Vagina (tissue), 2 donors: ENCODE data around the gene PFKL. TPM values are rescaled to one million over a fixed set of nuclear protein-coding genes. Genes with fewer than 3 reads are reported as not detected.

Experiments
- DNase-seq, 2 donors: peaks; one replicate each; pipeline ENCODE4 v3.0.0-alpha.2; 2017; ENCODE audit errors: extremely low spot score in 2 of 2
- H3K27ac ChIP-seq: fragments of 200-600 bp; sonication (generic); one replicate; pipeline ENCODE4 v1.5.1; 2019
- H3K27me3 ChIP-seq: fragments of 200-600 bp; sonication (generic); one replicate; pipeline ENCODE4 v1.5.1; 2019
- H3K36me3 ChIP-seq, 2 donors: fragments of 200-600 bp; sonication (generic); one replicate each; pipeline ENCODE4 v1.5.1; 2017 to 2019
- H3K4me1 ChIP-seq: fragments of 200-600 bp; sonication (generic); one replicate; pipeline ENCODE4 v1.5.1; 2019
- H3K4me3 ChIP-seq, 2 donors: fragments of 200-600 bp; sonication (generic); 1 replicate in 1 of 2; 2 replicates in 1 of 2; pipeline ENCODE4 v1.5.1; 2016 to 2019
- H3K9me3 ChIP-seq: fragments of 200-600 bp; sonication (generic); one replicate; pipeline ENCODE4 v1.5.1; 2019
- POLR2A ChIP-seq, 2 donors: fragments of 450-650 bp; IDR thresholded peaks; one replicate each; pipeline ENCODE4 v1.6.1; 2017; ENCODE audit warnings: antibody characterized with exemption in 2 of 2, mild to moderate bottlenecking in 2 of 2, moderate library complexity in 2 of 2
- POLR2AphosphoS5 ChIP-seq, 2 donors: sonication (generic); formaldehyde crosslinking; IDR thresholded peaks; one replicate each; pipeline ENCODE4 v1.9.0; 2017; ENCODE audit warnings: antibody characterized with exemption in 2 of 2, mild to moderate bottlenecking in 2 of 2, low read depth in 1 of 2; ENCODE audit not compliant: insufficient read depth in 1 of 2
- intact Hi-C: fragments of 100-400 bp; cut with DNase I; formaldehyde crosslinking; loops from one replicate; pipeline ENCODE4 v1.15.1; 2023
- total RNA-seq: library from RNA; depleted of rRNA; stranded (reverse); fragments of >200 nt; gene quantifications from one replicate; pipeline ENCODE4 v1.2.3, GENCODE V29; 2016
- TF ChIP-seq, protein P1 (sequence below), 3 experiments: fragments of 450-650 bp in 2 of 3; fragments of 200-600 bp in 1 of 3; sonication (generic) in 1 of 3; IDR thresholded peaks; one replicate each; pipeline ENCODE4 v1.5.1; 2017 to 2019; ENCODE audit warnings: antibody characterized with exemption in 3 of 3, mild to moderate bottlenecking in 2 of 3, moderate library complexity in 2 of 3

The PFKL gene
- total RNA-seq, 1 donor from 2014 or later: 79.1 TPM

DNA sequence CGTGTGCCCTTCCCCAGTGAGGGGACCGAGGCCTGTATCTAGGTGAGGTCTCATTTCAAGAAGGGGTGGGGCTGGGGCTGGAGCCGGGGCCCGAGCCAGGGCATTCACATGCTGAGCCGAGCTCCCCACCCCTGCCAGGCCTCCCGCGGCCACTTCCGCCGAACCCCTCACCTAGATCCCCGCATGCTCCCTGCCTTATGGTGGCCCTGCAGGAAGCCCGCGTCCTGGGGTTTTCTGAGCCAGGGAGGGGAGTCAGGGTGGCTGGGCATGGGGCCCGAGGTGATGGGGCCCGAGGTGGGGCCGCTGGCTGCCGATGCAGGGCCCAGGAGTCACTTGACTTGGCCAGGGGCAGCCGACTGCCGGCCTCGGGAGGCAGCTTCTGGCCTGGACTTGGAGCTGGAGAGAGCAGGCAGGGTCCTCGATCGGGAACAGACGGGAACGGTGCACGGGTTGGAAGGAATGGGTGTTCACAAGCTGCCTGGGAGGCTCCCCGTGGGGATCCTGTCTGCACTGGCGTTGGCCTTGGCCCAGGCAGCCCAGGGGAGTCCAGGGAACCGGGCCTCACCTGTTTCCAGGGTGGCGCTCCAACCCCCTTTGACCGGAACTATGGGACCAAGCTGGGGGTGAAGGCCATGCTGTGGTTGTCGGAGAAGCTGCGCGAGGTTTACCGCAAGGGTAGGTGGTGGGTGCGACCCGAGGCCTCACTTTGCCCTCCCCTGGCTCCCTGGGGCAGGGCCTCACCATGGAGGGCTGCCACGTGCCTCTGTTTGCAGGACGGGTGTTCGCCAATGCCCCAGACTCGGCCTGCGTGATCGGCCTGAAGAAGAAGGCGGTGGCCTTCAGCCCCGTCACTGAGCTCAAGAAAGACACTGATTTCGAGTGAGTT lies 25.8 kb downstream of the PFKL start:
- DNase-seq: no peak
- Histone ChIP-seq H3K27me3 (no peaks in the 10 kb centered on the region), H3K9me3 (no peaks in the 10 kb centered on the region), H3K4me1 (no peaks in the 10 kb centered on the region), H3K36me3 (peaks cover 0 to 53% of the 10 kb centered on the region in 2 donors), H3K4me3 (no peak overlapping the region), H3K27ac (no peak overlapping the region)
- intact Hi-C loops: no loop called here
- no peak for TF ChIP-seq POLR2A (IDR thresholded peaks at IDR 0.05)
- no peak for TF ChIP-seq POLR2AphosphoS5 (IDR thresholded peaks at IDR 0.05; ENCODE audit: insufficient read depth in 1 of 2, low read depth in 1 of 2)
- TF ChIP-seq, protein P1, sequence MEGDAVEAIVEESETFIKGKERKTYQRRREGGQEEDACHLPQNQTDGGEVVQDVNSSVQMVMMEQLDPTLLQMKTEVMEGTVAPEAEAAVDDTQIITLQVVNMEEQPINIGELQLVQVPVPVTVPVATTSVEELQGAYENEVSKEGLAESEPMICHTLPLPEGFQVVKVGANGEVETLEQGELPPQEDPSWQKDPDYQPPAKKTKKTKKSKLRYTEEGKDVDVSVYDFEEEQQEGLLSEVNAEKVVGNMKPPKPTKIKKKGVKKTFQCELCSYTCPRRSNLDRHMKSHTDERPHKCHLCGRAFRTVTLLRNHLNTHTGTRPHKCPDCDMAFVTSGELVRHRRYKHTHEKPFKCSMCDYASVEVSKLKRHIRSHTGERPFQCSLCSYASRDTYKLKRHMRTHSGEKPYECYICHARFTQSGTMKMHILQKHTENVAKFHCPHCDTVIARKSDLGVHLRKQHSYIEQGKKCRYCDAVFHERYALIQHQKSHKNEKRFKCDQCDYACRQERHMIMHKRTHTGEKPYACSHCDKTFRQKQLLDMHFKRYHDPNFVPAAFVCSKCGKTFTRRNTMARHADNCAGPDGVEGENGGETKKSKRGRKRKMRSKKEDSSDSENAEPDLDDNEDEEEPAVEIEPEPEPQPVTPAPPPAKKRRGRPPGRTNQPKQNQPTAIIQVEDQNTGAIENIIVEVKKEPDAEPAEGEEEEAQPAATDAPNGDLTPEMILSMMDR (IDR thresholded peaks at IDR 0.05): no peak

DNA sequence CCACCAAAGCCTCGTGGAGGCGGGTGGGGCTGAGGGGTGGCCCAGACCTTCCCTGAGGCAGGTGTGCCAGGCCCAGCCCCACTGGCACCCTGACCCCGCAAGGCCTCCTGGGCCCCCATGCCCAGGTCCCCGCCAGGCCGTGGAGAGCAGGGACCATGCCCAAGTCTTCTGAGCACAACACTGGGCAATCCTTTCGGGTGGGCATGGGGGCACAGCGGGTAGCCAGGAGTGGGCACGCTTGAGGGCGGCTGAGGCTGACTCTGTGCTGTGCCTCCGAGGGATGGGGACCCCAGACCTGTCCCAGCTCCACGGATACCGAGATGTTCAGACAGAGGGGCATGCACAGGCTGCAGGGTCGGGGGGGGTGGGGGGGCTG lies 26.4 kb downstream of the PFKL start:
- DNase-seq: no peak
- no peaks in the 10 kb centered on the region for H3K9me3 ChIP-seq
- H3K27ac ChIP-seq: no peak overlapping the region
- H3K4me3 ChIP-seq: no peak overlapping the region
- TF ChIP-seq, protein P1 (IDR thresholded peaks at IDR 0.05): no peak
- TF ChIP-seq POLR2A (IDR thresholded peaks at IDR 0.05) (no peak), POLR2AphosphoS5 (IDR thresholded peaks at IDR 0.05; ENCODE audit: insufficient read depth in 1 of 2, low read depth in 1 of 2) (no peak)
- intact Hi-C loops: no loop called here
- H3K36me3 ChIP-seq: peaks cover 0 to 47% of the 10 kb centered on the region in 2 donors
- no peaks in the 10 kb centered on the region for H3K27me3 ChIP-seq
- no peaks in the 10 kb centered on the region for H3K4me1 ChIP-seq

DNA sequence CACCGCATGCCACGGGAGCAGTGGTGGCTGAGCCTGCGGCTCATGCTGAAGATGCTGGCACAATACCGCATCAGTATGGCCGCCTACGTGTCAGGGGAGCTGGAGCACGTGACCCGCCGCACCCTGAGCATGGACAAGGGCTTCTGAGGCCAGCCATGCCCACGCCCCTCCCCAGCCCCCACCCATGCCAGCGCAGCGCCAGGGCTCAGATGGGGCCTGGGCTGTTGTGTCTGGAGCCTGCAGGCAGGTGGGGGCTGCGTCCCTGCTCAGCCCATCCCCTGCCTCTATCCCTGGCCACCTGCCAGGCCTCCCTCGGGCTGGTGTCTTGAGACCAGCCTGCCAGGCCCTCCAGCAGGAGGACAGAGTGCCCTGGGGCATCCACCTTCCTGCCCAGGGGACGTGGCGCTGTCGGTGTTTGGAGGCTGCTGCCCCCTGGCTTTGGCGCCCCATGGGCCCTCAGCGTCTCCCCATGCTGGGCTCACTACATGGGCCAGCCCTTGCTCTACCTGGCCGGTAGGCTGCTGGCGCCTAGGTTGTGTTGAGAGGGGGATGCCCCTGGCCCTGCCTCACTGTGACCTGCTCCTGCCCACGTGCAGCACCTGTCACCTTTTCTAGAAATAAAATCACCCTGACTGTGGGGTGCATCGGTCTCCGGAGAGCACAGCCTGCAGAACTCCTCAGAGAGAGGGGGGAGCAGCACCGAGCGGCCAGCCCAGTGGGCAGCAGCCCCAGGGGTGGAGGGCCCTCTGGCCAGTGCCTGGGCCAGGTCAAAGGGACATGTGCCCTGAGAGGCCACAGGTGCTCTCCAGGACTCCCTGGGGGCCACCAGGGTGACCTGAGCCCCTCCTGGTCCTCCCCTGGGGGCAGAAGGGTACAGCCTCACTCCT lies 27.1 kb downstream of the PFKL start:
- no peak overlapping the region for H3K4me3 ChIP-seq

DNA sequence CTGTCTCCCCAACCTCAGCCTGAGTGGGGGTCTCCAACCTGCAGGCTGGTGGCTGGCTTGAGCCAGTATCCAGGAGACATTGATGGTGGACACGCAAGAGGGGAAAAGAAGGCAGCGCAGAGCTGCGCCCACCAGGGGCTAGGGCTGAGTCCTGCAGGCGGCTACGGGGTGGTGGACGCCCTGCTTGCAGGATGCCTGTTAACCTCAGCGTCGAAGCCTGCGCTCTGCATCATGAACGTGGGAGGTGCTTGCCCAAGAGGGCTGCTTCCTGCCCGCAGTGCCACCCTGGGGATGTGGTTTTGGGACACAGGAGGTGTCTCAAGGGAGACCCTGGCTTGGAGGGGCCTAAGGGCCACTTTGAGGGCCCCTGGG lies 27.7 kb downstream of the PFKL start:
- Histone ChIP-seq H3K4me1 (no peaks in the 10 kb centered on the region), H3K9me3 (no peaks in the 10 kb centered on the region), H3K27me3 (no peaks in the 10 kb centered on the region), H3K36me3 (peaks cover 0 to 34% of the 10 kb centered on the region in 2 donors), H3K4me3 (no peak overlapping the region), H3K27ac (no peak overlapping the region)
- intact Hi-C loops: no loop called here
- TF ChIP-seq POLR2A (IDR thresholded peaks at IDR 0.05) (no peak), POLR2AphosphoS5 (IDR thresholded peaks at IDR 0.05; ENCODE audit: insufficient read depth in 1 of 2, low read depth in 1 of 2) (no peak)
- TF ChIP-seq, protein P1 (IDR thresholded peaks at IDR 0.05): no peak
- no peak for DNase-seq

More for the DNA sequence above, 27.1 kb downstream of the PFKL start:
- TF ChIP-seq, protein P1 (IDR thresholded peaks at IDR 0.05): no peak
- TF ChIP-seq POLR2A (IDR thresholded peaks at IDR 0.05) (no peak), POLR2AphosphoS5 (IDR thresholded peaks at IDR 0.05; ENCODE audit: insufficient read depth in 1 of 2, low read depth in 1 of 2) (no peak)
- DNase-seq: no peak
- H3K36me3 ChIP-seq: peaks cover 0 to 40% of the 10 kb centered on the region in 2 donors
- H3K9me3 ChIP-seq: no peaks in the 10 kb centered on the region
- intact Hi-C loops: no loop called here
- no peaks in the 10 kb centered on the region for H3K4me1 ChIP-seq
- H3K27ac ChIP-seq: no peak overlapping the region
- no peaks in the 10 kb centered on the region for H3K27me3 ChIP-seq
